ENCODE data around the gene TBC1D21. TPM values are rescaled to one million over a fixed set of nuclear protein-coding genes. Genes with fewer than 3 reads are reported as not detected.

Gene TBC1D21
- total RNA-seq, 1 donor: not detected

DNA sequence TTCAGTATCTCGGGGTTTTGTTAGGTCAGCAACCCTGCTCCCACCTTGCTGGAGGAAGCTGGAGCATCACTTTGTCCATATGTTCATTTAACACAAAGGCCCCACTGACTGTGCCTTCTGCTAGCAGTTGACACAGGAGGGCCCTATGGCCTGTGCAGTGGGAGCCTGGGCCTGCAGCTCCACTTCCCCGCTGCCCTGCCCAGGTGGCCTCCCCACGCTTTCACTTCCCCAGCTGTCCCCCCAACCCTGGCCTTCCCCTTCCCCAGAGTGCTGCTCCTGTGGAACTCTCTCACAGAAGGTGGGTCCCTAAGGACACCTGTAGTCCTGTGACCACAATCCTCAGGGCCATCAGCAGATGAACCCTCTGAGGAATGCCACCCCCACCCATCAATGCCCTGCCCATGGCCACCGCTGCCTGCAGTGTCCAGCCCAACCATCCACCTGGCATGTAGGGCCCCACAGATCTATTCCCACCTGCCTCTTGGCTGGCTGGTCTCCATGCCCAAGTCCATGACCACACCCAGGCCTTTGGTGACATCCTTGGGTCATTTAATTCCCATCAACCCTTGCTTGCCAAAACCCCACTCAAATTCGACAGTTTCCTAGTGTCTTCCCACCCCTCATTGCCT, 13.5 kb downstream of the TBC1D21 start:
- TF ChIP-seq CTCF (IDR thresholded peaks at IDR 0.05; ENCODE audit: insufficient read depth, low read length): no peak
- no peak overlapping the region for H3K4me3 ChIP-seq (ENCODE audit: low read depth, low read length)
- DNase-seq (ENCODE audit: low read depth): no peak

DNA sequence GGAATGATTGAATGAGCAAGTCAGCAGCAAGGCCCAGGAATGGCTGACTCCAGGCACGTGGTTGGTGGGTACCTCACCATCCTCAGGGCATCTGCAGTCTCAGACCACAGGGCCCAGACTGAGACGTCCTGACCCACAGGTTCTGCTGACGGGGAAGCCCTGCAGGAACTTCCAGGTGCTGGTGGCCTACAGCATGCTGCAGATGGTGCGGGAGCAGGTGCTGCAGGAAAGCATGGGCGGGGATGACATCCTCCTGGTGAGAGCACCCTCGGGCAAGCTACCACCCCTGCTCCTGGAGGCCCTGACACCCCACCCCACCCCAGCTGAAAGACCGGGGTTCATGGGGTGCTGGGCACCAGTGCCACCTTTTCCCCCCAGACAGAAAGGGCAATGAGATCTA, 14.1 kb downstream of the TBC1D21 start:
- TF ChIP-seq CTCF (IDR thresholded peaks at IDR 0.05; ENCODE audit: insufficient read depth, low read length): no peak
- DNase-seq (ENCODE audit: low read depth): no peak
- no peak overlapping the region for H3K4me3 ChIP-seq (ENCODE audit: low read depth, low read length)

DNA sequence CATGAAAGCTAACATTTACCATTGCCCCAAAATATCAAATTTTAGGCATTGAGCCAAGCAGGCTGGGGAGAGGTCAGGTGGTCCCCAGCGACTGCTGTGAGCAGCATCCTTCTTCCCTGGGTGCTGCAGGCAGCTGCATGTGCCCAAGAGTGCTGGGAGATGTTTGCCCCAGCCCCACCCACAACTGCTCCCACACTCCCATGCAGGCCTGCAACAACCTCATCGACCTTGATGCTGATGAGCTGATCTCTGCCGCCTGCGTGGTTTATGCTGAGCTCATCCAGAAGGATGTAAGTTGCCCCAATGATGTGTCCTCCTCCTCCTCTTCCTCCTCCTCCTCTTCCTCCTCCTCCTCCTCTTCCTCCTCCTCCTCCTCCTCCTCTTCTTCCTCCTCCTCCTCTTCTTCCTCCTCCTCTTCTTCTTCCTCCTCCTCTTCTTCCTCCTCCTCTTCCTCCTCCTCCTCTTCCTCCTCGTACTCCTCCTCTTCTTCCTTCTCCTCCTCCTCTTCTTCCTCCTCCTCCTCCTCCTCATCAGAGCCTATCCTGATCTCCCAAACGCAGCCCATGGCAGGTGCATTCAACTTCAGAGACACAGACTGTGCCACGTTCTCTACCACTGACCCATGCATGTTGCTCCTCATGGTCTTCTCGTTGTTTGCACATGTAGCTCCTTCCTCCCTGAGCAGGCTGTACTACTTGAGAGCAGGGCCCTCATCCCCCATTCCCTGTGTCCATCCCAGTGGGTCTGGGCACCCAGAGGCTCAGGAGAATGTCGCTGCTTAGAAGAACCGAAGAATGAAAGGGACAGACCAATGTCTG, 15.1 kb downstream of the TBC1D21 start:
- H3K4me3 ChIP-seq (ENCODE audit: low read depth, low read length): no peak overlapping the region
- no peak for DNase-seq (ENCODE audit: low read depth)
- no peak for TF ChIP-seq CTCF (IDR thresholded peaks at IDR 0.05; ENCODE audit: insufficient read depth, low read length)

GRCh38 chr15:73889053-73889761, 15.8 kb downstream of the TBC1D21 start:
- no peak overlapping the region for H3K4me3 ChIP-seq (ENCODE audit: low read depth, low read length)
- no peak for DNase-seq (ENCODE audit: low read depth)
- no peak for TF ChIP-seq CTCF (IDR thresholded peaks at IDR 0.05; ENCODE audit: insufficient read depth, low read length)

DNA sequence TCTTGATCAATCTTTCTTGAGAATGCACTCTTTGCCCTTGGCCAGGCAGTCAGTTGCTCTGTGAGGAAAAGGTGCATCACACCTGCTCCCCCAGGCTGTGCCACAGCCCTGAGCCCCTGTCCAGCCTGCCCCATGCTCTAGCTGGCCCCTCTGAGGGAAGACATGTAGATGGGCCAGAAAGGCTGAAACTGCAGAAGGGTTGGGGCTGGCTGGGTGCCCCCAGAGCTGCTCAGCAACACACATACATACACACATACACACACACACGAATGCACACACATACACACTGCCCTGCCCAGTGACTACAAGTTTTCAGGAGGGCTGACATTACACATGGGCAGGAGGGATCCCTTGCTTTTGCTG, 16.4 kb downstream of the TBC1D21 start:
- no peak overlapping the region for H3K4me3 ChIP-seq (ENCODE audit: low read depth, low read length)
- DNase-seq (ENCODE audit: low read depth): no peak
- no peak for TF ChIP-seq CTCF (IDR thresholded peaks at IDR 0.05; ENCODE audit: insufficient read depth, low read length)

- DNase-seq (ENCODE audit: low read depth): no peak
- no peak for TF ChIP-seq CTCF (IDR thresholded peaks at IDR 0.05; ENCODE audit: insufficient read depth, low read length)
These were observed 18.3 kb downstream of the TBC1D21 start for GRCh38 chr15:73891328-73892315.

More at GRCh38 chr15:73891328-73892315, 18.3 kb downstream of the TBC1D21 start:
- no peak overlapping the region for H3K4me3 ChIP-seq (ENCODE audit: low read depth, low read length)

All from fibroblast of the aortic adventitia (primary cell).